PC-9 (cell line): ENCODE results near the gene TIGD7. TPM values are rescaled to one million over a fixed set of nuclear protein-coding genes. Genes with fewer than 3 reads are reported as not detected.

Source experiments
- BruUV-seq: library from RNA; stranded (reverse); fragments of 400-500 nt; replicated peaks from 2 replicates; lab custom pipeline; 2021; lab: Mats Ljungman, UMichigan
- CTCF ChIA-PET: fragments of 300-600 bp; sonication (Branson Sonifier 250); formaldehyde crosslinking; loops from one replicate; lab custom pipeline; 2022; ENCODE audit warnings: antibody characterized with exemption; lab: Charles Lee
- POLR2A ChIA-PET: fragments of 300-600 bp; sonication (Branson Sonifier 250); formaldehyde crosslinking; loops from one replicate; lab custom pipeline; 2022; ENCODE audit warnings: antibody characterized with exemption; ENCODE audit not compliant: unreplicated experiment; lab: Charles Lee
- DNase-seq, 2 experiments: peaks; one replicate each; pipeline versions ENCODE4 v3.0.0 to v3.0.0-alpha.2; 2015 to 2022; ENCODE audit warnings: mixed read lengths in 1 of 2
- H2AFZ ChIP-seq: fragments of 200-600 bp; sonication (generic); 2 replicates; pipeline ENCODE4 v1.8.1; 2017; ENCODE audit warnings: antibody characterized with exemption
- H3F3A ChIP-seq: fragments of 200-600 bp; sonication (generic); 2 replicates; pipeline ENCODE4 v1.8.1; 2017; ENCODE audit warnings: antibody characterized with exemption, mild to moderate bottlenecking, low read depth; ENCODE audit not compliant: insufficient read depth
- H3K27ac ChIP-seq: fragments of 200-600 bp; sonication (generic); 2 replicates; pipeline ENCODE4 v1.6.1; 2016; ENCODE audit warnings: mixed run types
- H3K27me3 ChIP-seq: fragments of 200-600 bp; sonication (generic); 2 replicates; pipeline ENCODE4 v1.6.1; 2016; ENCODE audit warnings: low read depth, mixed run types; ENCODE audit not compliant: insufficient read depth
- H3K36me3 ChIP-seq: fragments of 200-600 bp; sonication (generic); 2 replicates; pipeline ENCODE4 v1.6.1; 2016; ENCODE audit warnings: low read depth, mixed run types
- H3K4me1 ChIP-seq: fragments of 200-600 bp; sonication (generic); replicated peaks from 2 replicates; pipeline ENCODE4 v1.6.1; 2016; ENCODE audit warnings: mixed run types; ENCODE audit not compliant: insufficient read depth
- H3K4me2 ChIP-seq: fragments of 200-600 bp; sonication (generic); 2 replicates; pipeline ENCODE4 v1.6.1; 2017; ENCODE audit warnings: mixed run types
- H3K4me3 ChIP-seq: fragments of 200-600 bp; sonication (generic); 2 replicates; pipeline ENCODE4 v1.6.1; 2016; ENCODE audit warnings: mixed run types
- H3K79me2 ChIP-seq: fragments of 200-600 bp; sonication (generic); 2 replicates; pipeline ENCODE4 v1.6.1; 2017; ENCODE audit warnings: low read depth, mixed run types
- H3K9me2 ChIP-seq: fragments of 200-600 bp; sonication (generic); 2 replicates; pipeline ENCODE4 v1.8.1; 2017; ENCODE audit warnings: mild to moderate bottlenecking; ENCODE audit not compliant: insufficient read depth
- H3K9me3 ChIP-seq: fragments of 200-600 bp; sonication (generic); 2 replicates; pipeline ENCODE4 v1.8.1; 2016; ENCODE audit warnings: low read depth; ENCODE audit not compliant: insufficient read depth
- H4K20me1 ChIP-seq: fragments of 200-600 bp; sonication (generic); 2 replicates; pipeline ENCODE4 v1.8.1; 2017; ENCODE audit not compliant: insufficient read depth
- CTCF ChIP-seq: fragments of 200-600 bp; sonication (generic); conservative IDR thresholded peaks from 2 replicates; pipeline ENCODE4 v1.6.1; 2017; ENCODE audit warnings: mixed run types, antibody characterized with exemption, mild to moderate bottlenecking, moderate library complexity
- EZH2 ChIP-seq: fragments of 200-600 bp; sonication (generic); IDR thresholded peaks from 2 replicates; pipeline ENCODE4 v1.8.0; 2017; ENCODE audit warnings: antibody characterized with exemption, low read depth
- intact Hi-C: fragments of 100-400 bp; cut with micrococcal nuclease; formaldehyde crosslinking; loops from one replicate; pipeline ENCODE4 v1.10.0; 2022; ENCODE audit not compliant: unreplicated experiment
- total RNA-seq: library from RNA; stranded (reverse); gene quantifications from 2 replicates; pipeline ENCODE4 v1.2.3, GENCODE V29; 2021

TIGD7 gene
- total RNA-seq, 1 experiment from 2014 or later, result 8.7 TPM

- no peak overlapping the region for H2AFZ ChIP-seq
- POLR2A ChIA-PET, result no interaction called here
- TF ChIP-seq CTCF (no peak), EZH2 (no peak)
- no peaks in the 10 kb centered on the region for H3K36me3 ChIP-seq
- H3K4me3 ChIP-seq, result no peak overlapping the region
- no peaks in the 10 kb centered on the region for H3K9me3 ChIP-seq
- no peaks in the 10 kb centered on the region for H4K20me1 ChIP-seq
- no peaks in the 10 kb centered on the region for H3F3A ChIP-seq
- no TSS peak for BruUV-seq
- no peaks in the 10 kb centered on the region for H3K9me2 ChIP-seq
- no peak overlapping the region for H3K27ac ChIP-seq
- H3K79me2 ChIP-seq, result no peaks in the 10 kb centered on the region
- DNase-seq, result no peak
- H3K27me3 ChIP-seq, result peaks cover 64% of the 10 kb centered on the region
- CTCF ChIA-PET, result no interaction called here
- no peak overlapping the region for H3K4me2 ChIP-seq
- H3K4me1 ChIP-seq, result no peaks in the 10 kb centered on the region
- intact Hi-C loops, result no loop called here
Measured at GRCh38 chr16:3347586-3347985, 42.4 kb upstream of the TIGD7 start.

- BruUV-seq, result no TSS peak
- peaks cover 70% of the 10 kb centered on the region for H3K27me3 ChIP-seq
- no peak overlapping the region for H3K4me2 ChIP-seq
- H3K4me3 ChIP-seq, result no peak overlapping the region
- H4K20me1 ChIP-seq, result no peaks in the 10 kb centered on the region
- no peaks in the 10 kb centered on the region for H3K36me3 ChIP-seq
- no peak overlapping the region for H3K27ac ChIP-seq
- ChIA-PET POLR2A (no interaction called here), CTCF (no interaction called here)
- intact Hi-C loops, result no loop called here
- no peaks in the 10 kb centered on the region for H3K4me1 ChIP-seq
- TF ChIP-seq CTCF (no peak), EZH2 (no peak)
- no peak overlapping the region for H2AFZ ChIP-seq
- DNase-seq, result no peak
- no peaks in the 10 kb centered on the region for H3K79me2 ChIP-seq
- H3K9me3 ChIP-seq, result no peaks in the 10 kb centered on the region
- H3K9me2 ChIP-seq, result 0 out of 2 replicates have a peak, but pooled peaks cover 3% of the 10 kb centered on the region
- H3F3A ChIP-seq, result no peaks in the 10 kb centered on the region
Measured at GRCh38 chr16:3346041-3346440, 40.8 kb upstream of the TIGD7 start.

- Histone ChIP-seq H3K4me2 (no peak overlapping the region), H4K20me1 (no peaks in the 10 kb centered on the region), H3K27me3 (peaks cover 17% of the 10 kb centered on the region; the same call in 1 of the 2 replicates), H3K4me3 (no peak overlapping the region), H3K9me3 (no peaks in the 10 kb centered on the region), H3K79me2 (no peaks in the 10 kb centered on the region), H3K27ac (no peak overlapping the region), H3K4me1 (no peaks in the 10 kb centered on the region), H3K9me2 (no peaks in the 10 kb centered on the region), H3K36me3 (no peaks in the 10 kb centered on the region), H3F3A (no peaks in the 10 kb centered on the region), H2AFZ (no peak overlapping the region)
- DNase-seq, result no peak
- POLR2A ChIA-PET, result no interaction called here
- intact Hi-C loops, result no loop called here
- no peak for TF ChIP-seq CTCF
- TF ChIP-seq EZH2, result no peak
- no TSS peak for BruUV-seq
- CTCF ChIA-PET, result no interaction called here
Measured at GRCh38 chr16:3328643-3329042, 23.4 kb upstream of the TIGD7 start.
